HG03354 (cell line): Measurements from ENCODE around the gene GRK5.
A peak's percentile ranks its signal among the peaks of the same experiment; 100 is the strongest.

Experiments
- ATAC-seq: cut with Tn5 transposase; IDR thresholded peaks from one replicate; pipeline ENCODE4 v1.9.1; 2021; ENCODE audit warnings: mild to moderate bottlenecking; ENCODE audit not compliant: unreplicated experiment, poor library complexity, severe bottlenecking

GRK5 gene

DNA sequence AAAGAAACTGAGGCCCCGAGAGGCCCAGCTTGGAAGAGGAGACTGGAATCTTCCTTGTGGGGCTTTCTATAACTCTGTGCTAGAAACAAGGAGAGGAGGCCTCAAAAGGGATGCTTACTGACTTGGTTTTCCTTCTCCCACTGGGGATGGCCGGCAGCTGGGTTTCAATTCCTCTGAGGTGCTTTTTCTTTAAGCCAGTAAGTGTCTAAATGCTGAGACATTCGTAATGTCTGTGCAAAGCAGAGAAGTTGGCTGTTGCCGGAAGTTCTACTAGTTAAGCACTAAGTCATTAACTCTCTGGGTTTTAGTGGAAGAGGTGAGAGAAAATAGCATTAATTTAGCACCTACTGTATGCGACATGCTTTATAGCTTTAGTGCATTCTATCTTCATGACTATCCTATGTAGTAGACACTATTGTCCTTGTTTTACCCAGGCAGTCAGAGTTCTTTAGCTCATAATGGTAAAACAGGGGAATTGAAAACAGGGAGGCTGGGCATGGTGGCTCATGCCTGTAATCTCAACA lies 199.9 kb downstream of the GRK5 start:
- ATAC-seq = no peak

DNA sequence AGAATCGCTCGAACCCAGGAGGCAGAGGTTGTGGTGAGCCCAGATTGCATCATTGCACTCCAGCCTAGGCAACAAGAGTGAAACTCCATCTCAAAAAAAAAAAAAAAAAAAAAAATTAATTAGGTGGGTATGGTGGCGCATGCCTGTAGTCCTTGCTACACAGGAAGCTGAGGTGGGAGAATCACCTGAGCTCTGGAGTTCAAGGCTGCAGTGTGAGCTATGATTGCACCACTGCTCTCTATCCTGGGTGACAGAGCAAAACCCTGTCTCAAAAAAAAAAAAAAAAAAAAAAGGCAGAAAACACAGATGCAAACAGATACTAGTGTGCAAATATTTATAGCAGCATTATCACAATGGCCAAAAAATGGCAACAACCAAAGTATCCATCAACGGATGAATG lies 200.7 kb downstream of the GRK5 start:
- ATAC-seq = no peak

DNA sequence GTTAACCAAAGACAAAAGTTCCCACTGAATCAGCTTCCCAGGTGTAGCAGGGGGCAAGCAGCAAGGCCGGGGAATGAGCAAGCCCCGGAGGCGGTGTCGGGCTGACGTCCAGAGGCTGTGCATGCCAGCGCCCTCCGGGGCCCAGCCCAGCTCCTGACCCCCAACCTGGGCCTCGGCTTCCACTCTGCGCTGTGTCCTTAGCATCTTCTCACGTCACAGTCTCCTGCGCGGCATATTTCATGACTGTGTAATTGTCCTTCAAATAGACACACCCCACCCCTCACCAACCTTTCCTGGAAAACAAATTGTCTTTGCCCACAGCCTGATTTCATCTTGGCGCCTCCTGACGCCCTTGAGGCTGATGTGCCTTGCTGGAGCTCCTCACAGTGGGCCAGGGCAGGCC lies 201.6 kb downstream of the GRK5 start:
- no peak for ATAC-seq

GRCh38 chr10:119409385-119409784 lies 202.0 kb downstream of the GRK5 start:
- ATAC-seq = no peak

- no peak for ATAC-seq
Observed at GRCh38 chr10:119409906-119410305, 202.5 kb downstream of the GRK5 start.

GRCh38 chr10:119410361-119411116 lies 203.2 kb downstream of the GRK5 start:
- ATAC-seq = no peak

DNA sequence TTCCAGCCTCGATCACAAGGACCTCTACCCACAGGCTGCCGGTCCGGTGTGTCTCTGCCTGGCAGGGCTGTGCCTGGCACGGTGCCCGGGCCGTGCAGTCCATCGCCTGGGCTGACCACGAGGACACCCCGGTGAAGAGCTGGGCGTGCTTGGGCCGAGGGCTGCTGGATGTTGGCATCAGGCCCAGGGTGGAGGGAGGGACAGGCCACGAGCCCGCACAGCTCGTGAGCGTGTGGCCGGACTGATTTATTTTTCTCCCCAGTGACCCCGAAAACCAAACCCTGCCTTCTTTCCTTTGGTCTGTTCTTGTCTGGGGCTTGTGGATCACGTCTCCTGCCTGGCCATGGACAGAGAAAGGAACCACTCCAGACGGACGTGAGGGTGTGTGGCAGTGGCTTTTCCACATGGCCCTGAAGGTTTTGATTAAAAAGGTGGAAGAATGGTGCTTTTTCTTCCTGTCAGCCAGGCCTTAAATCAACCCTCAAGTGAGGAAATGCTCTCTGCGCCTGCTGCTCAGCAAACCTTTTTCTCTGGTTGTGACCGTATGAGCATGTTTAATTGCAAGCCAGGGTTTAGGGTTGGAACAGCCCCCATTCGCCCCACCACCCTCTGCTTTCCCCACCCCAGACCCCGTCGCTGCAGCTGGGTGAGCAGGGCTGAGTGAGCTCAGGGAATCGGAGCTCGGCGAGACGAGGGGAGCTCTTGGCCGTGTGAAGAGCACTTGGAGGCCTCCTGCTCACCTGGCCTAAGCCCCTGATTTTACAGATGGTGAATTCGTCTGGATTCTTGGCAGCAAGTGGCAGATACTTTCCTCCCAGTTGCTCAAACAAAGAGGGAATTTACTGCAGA lies 205.1 kb downstream of the GRK5 start:
- no peak for ATAC-seq

GRCh38 chr10:119413093-119413453 lies 205.7 kb downstream of the GRK5 start:
- ATAC-seq = no peak

DNA sequence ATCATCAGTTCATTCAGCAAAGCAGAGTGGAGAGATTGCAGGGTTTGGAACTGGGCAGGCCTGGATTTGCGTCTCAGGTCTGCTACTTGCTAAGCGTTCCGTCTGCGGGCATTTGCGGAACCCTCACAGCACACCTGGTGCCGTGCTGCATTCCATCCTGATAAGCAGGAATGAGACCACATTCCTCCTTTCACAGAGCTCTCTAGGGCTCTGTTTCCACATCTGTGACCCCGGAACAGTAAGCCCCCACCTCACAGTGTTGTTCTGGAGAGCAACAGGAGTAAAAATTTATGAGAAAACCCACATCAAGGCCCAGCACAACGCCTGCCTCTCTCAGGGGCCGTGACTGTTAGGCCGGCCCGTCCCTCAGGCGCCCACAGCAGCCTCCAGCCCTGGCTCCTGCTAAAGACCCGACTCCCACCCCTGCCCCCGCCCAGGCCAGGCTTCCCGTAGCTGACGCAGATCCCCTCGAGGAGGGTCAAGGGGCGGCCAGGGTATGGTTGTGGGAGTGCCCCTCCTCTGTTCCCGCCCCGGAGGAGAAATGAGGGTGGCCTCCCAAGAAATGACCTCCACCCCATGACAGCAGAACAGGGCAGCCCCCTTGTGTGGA lies 206.2 kb downstream of the GRK5 start:
- ATAC-seq = no peak

GRCh38 chr10:119414081-119414611 lies 206.8 kb downstream of the GRK5 start:
- ATAC-seq = no peak

- ATAC-seq = no peak
Observed at GRCh38 chr10:119415121-119415520, 207.8 kb downstream of the GRK5 start.

DNA sequence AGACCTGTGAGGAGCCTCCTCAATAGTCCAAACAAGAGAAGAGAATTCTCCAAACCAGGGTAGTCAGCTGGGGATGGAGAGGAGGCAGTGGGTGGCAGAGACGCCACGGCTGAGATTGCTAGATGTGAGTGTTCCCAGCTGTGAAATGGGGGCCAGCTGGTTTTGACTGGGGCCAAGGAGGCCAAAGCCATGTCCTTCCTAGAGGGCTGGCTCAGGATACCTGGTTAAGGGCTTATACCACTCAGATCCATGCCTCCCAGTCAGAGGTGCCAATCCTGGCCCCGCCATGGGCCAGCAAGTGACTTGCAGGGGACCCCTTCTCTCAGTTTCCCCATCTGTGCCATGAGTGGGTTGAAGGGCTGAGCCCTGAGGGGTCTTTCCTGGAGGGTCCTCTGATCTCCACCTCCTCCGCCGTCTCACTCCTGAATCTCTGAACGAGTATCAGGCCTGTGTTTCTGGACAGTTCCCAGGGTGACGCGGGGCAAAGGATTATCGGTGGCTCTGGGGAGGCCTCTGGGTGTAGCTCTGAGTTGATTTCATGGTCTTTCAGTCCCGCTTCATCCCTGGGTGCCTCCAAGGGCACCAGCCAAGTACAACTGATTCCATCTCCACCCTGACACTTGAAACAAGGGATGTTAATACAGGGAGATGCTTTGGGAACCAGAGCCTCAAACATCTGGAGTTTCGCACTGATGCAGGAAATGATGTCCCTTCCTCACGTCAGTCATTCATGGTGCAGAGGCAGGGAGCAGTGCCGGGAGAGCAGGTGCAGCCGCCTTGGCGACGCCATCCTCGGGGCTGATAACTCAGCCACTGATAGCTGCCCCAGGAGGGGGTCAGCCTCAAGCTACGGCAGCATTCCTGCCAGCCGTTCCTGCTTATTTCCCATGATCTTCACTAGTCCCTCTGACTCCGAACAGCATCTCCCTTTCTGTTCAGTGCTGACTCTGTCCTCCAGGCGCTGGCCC lies 208.4 kb downstream of the GRK5 start:
- no peak for ATAC-seq

- ATAC-seq = peak; percentile 66
Observed at GRCh38 chr10:119416855-119417254, 209.5 kb downstream of the GRK5 start.

GRCh38 chr10:119417852-119418251 lies 210.5 kb downstream of the GRK5 start:
- ATAC-seq = no peak

GRCh38 chr10:119418362-119418761 lies 211.0 kb downstream of the GRK5 start:
- ATAC-seq = no peak

DNA sequence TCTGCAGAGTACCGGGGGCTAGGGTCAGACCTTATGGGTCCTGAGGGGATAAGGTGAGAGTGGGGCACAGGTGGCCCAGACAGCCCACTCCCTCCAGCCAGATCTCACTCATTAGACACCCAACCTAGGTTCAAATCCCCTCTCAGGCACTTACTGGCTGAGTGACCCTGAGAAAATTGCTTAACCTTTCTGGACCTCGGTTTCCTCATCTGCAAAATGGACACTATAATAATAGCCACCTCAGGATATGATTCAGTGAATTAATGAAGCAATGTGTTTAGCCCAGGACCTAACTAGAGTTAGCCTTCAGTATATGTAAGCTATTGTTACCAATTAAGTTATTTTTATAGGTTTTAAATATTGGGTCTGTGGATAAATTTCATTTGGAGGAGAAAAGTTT lies 212.6 kb downstream of the GRK5 start:
- ATAC-seq = no peak

GRCh38 chr10:119420950-119421875 lies 213.8 kb downstream of the GRK5 start:
- ATAC-seq = no peak
